ENCODE data around the gene GALNT18. TPM values are rescaled to one million over a fixed set of nuclear protein-coding genes. Genes with fewer than 3 reads are reported as not detected.

Gene GALNT18
- total RNA-seq, 1 experiment from 2014 or later = not detected

- no peak for DNase-seq
Observed at GRCh38 chr11:11553573-11553972, 68.2 kb downstream of the GALNT18 start.

GRCh38 chr11:11552529-11553087, 69.2 kb downstream of the GALNT18 start:
- POLR2A ChIA-PET (ENCODE audit: unreplicated experiment) = no interaction called here

More at GRCh38 chr11:11553573-11553972, 68.2 kb downstream of the GALNT18 start:
- Histone ChIP-seq H3K4me3 (no peak overlapping the region), H3K79me2 (ENCODE audit: low read depth) (no peaks in the 10 kb centered on the region), H3K9me3 (ENCODE audit: insufficient read depth, low read depth) (no peaks in the 10 kb centered on the region), H3K4me2 (no peak overlapping the region), H3K27me3 (ENCODE audit: insufficient read depth, low read depth) (peaks cover 28% of the 10 kb centered on the region), H3K4me1 (replicated peaks; ENCODE audit: insufficient read depth) (no peaks in the 10 kb centered on the region), H3K9me2 (ENCODE audit: insufficient read depth) (no peaks in the 10 kb centered on the region), H2AFZ (no peak overlapping the region), H3K27ac (no peak overlapping the region), H3K36me3 (ENCODE audit: low read depth) (no peaks in the 10 kb centered on the region), H4K20me1 (ENCODE audit: insufficient read depth) (no peaks in the 10 kb centered on the region), H3F3A (ENCODE audit: insufficient read depth, low read depth) (no peaks in the 10 kb centered on the region)
- ChIA-PET CTCF (no interaction called here), POLR2A (ENCODE audit: unreplicated experiment) (no interaction called here)
- no peak for TF ChIP-seq CTCF (conservative IDR thresholded peaks at IDR 0.05)
- no peak for TF ChIP-seq EZH2 (IDR thresholded peaks at IDR 0.05; ENCODE audit: low read depth)
- intact Hi-C loops (cut with micrococcal nuclease; ENCODE audit: unreplicated experiment) = no loop called here
- BruUV-seq (replicated peaks) = no TSS peak

GRCh38 chr11:11550534-11550933, 71.3 kb downstream of the GALNT18 start:
- no peaks in the 10 kb centered on the region for H3K4me1 ChIP-seq (replicated peaks; ENCODE audit: insufficient read depth)
- BruUV-seq (replicated peaks) = no TSS peak
- DNase-seq = no peak
- H3K4me3 ChIP-seq = no peak overlapping the region
- H3K27ac ChIP-seq = no peak overlapping the region
- TF ChIP-seq EZH2 (IDR thresholded peaks at IDR 0.05; ENCODE audit: low read depth) = no peak
- no peak for TF ChIP-seq CTCF (conservative IDR thresholded peaks at IDR 0.05)
- ChIA-PET CTCF (no interaction called here), POLR2A (ENCODE audit: unreplicated experiment) (no interaction called here)
- no peaks in the 10 kb centered on the region for H3K9me2 ChIP-seq (ENCODE audit: insufficient read depth)
- H3K4me2 ChIP-seq = no peak overlapping the region
- no peaks in the 10 kb centered on the region for H4K20me1 ChIP-seq (ENCODE audit: insufficient read depth)
- no peaks in the 10 kb centered on the region for H3F3A ChIP-seq (ENCODE audit: insufficient read depth, low read depth)
- intact Hi-C loops (cut with micrococcal nuclease; ENCODE audit: unreplicated experiment) = no loop called here
- H2AFZ ChIP-seq = no peak overlapping the region
- H3K79me2 ChIP-seq (ENCODE audit: low read depth) = no peaks in the 10 kb centered on the region
- H3K27me3 ChIP-seq (ENCODE audit: insufficient read depth, low read depth) = peaks cover 31% of the 10 kb centered on the region
- no peaks in the 10 kb centered on the region for H3K9me3 ChIP-seq (ENCODE audit: insufficient read depth, low read depth)
- no peaks in the 10 kb centered on the region for H3K36me3 ChIP-seq (ENCODE audit: low read depth)

More at GRCh38 chr11:11552529-11553087, 69.2 kb downstream of the GALNT18 start:
- intact Hi-C loops (cut with micrococcal nuclease; ENCODE audit: unreplicated experiment) = no loop called here
- no peaks in the 10 kb centered on the region for H4K20me1 ChIP-seq (ENCODE audit: insufficient read depth)
- H2AFZ ChIP-seq = no peak overlapping the region
- no peak overlapping the region for H3K4me2 ChIP-seq
- H3K36me3 ChIP-seq (ENCODE audit: low read depth) = no peaks in the 10 kb centered on the region
- H3K4me3 ChIP-seq = no peak overlapping the region
- CTCF ChIA-PET = no interaction called here
- no peaks in the 10 kb centered on the region for H3K9me2 ChIP-seq (ENCODE audit: insufficient read depth)
- no peak overlapping the region for H3K27ac ChIP-seq
- no peaks in the 10 kb centered on the region for H3K4me1 ChIP-seq (replicated peaks; ENCODE audit: insufficient read depth)
- H3K9me3 ChIP-seq (ENCODE audit: insufficient read depth, low read depth) = no peaks in the 10 kb centered on the region
- TF ChIP-seq EZH2 (IDR thresholded peaks at IDR 0.05; ENCODE audit: low read depth) = no peak
- TF ChIP-seq CTCF (conservative IDR thresholded peaks at IDR 0.05) = no peak
- peaks cover 28% of the 10 kb centered on the region for H3K27me3 ChIP-seq (ENCODE audit: insufficient read depth, low read depth)
- no peaks in the 10 kb centered on the region for H3F3A ChIP-seq (ENCODE audit: insufficient read depth, low read depth)
- no peak for DNase-seq
- BruUV-seq (replicated peaks) = no TSS peak
- H3K79me2 ChIP-seq (ENCODE audit: low read depth) = no peaks in the 10 kb centered on the region
